WI38 (cell line): Measurements from ENCODE around the gene UBE2D3.

Experiments
- H3K4me3 ChIP-seq: 2 replicates; pipeline ENCODE4 v1.5.1; 2011; ENCODE audit warnings: low read depth, mild to moderate bottlenecking, control low read depth, low read length
- CTCF ChIP-seq: IDR thresholded peaks from 2 replicates; pipeline ENCODE4 v1.5.1; 2012; ENCODE audit warnings: low read depth, mild to moderate bottlenecking, control low read depth, low read length

Gene UBE2D3

GRCh38 chr4:102828497-102828808, 1.1 kb upstream of the UBE2D3 start:
- H3K4me3 ChIP-seq, result peak overlapping the region; percentile 99
- TF ChIP-seq CTCF, result no peak

GRCh38 chr4:102827674-102828496, 534 bp upstream of the UBE2D3 start:
- 0 out of 2 replicates have a peak, but pooled peaks have one; percentile 5 for TF ChIP-seq CTCF
- peak overlapping the region; percentile 99 for H3K4me3 ChIP-seq

GRCh38 chr4:102826105-102826889, 1.1 kb downstream of the UBE2D3 start:
- peak overlapping the region; percentile 99 for H3K4me3 ChIP-seq
- no peak for TF ChIP-seq CTCF

GRCh38 chr4:102825261-102826091, 1.9 kb downstream of the UBE2D3 start:
- H3K4me3 ChIP-seq, result peak overlapping the region; percentile 99
- TF ChIP-seq CTCF, result no peak

GRCh38 chr4:102824398-102824797, 3.0 kb downstream of the UBE2D3 start:
- no peak for TF ChIP-seq CTCF
- H3K4me3 ChIP-seq, result peak overlapping the region; percentile 99

- TF ChIP-seq CTCF, result no peak
These were observed 3.5 kb downstream of the UBE2D3 start for GRCh38 chr4:102823897-102824296.

GRCh38 chr4:102823464-102823863, 3.9 kb downstream of the UBE2D3 start:
- TF ChIP-seq CTCF, result no peak
- peak overlapping the region; percentile 99 for H3K4me3 ChIP-seq

More at GRCh38 chr4:102823897-102824296, 3.5 kb downstream of the UBE2D3 start:
- peak overlapping the region; percentile 99 for H3K4me3 ChIP-seq
